AG04449 (cell line): ENCODE measurements around the gene OPA1.

Experiments
- CTCF ChIA-PET: fragments of 350-600 bp; formaldehyde crosslinking; extraction: SDS; loops from one replicate; lab custom pipeline; 2021; ENCODE audit warnings: antibody characterized with exemption; lab: Yijun Ruan, JAX
- POLR2A ChIA-PET: fragments of 400-600, 350-600 bp; formaldehyde crosslinking; extraction: SDS; loops from one replicate; lab custom pipeline; 2020; ENCODE audit warnings: antibody characterized with exemption, inconsistent platforms; lab: Yijun Ruan, JAX
- DNase-seq: peaks from one replicate; pipeline ENCODE4 v3.0.0-alpha.2; 2010; ENCODE audit warnings: low read depth, low spot score
- H3K4me3 ChIP-seq: 2 replicates; pipeline ENCODE4 v1.5.1; 2011; ENCODE audit warnings: low read depth, mild to moderate bottlenecking, control low read depth, low read length
- CTCF ChIP-seq: IDR thresholded peaks from one replicate; pipeline ENCODE4 v1.5.1; 2011; ENCODE audit warnings: mild to moderate bottlenecking, moderate library complexity, low read length, control low read depth, inconsistent platforms; ENCODE audit not compliant: insufficient read depth; ENCODE audit errors: missing control alignments

The OPA1 gene

GRCh38 chr3:193648542-193649076 lies 55.6 kb downstream of the OPA1 start:
- DNase-seq, result no peak
- ChIA-PET POLR2A (no interaction called here), CTCF (no interaction called here)
- H3K4me3 ChIP-seq, result no peak overlapping the region
- TF ChIP-seq CTCF, result no peak

- ChIA-PET POLR2A (no interaction called here), CTCF (interaction anchor here (2.5 kb wide), 1 partner anchor 15 kb away, joined by 13 read pairs; no protein-coding TSS in a partner anchor)
- no peak for TF ChIP-seq CTCF
- DNase-seq, result no peak
- H3K4me3 ChIP-seq, result no peak overlapping the region
Measured at GRCh38 chr3:193650585-193650984, 57.6 kb downstream of the OPA1 start.

- POLR2A ChIA-PET, result interaction anchor here (0.7 kb wide), 1 partner anchor 668 kb away, joined by 3 read pairs; no protein-coding TSS in a partner anchor
- no peak for DNase-seq
- CTCF ChIA-PET, result interaction anchor here (0.8 to 3.5 kb wide), 2 partner anchors 9 to 660 kb away, joined by 3 to 26 read pairs; no protein-coding TSS in a partner anchor
Measured at GRCh38 chr3:193655831-193656433, 62.9 kb downstream of the OPA1 start.

GRCh38 chr3:193656445-193656844 lies 63.4 kb downstream of the OPA1 start:
- CTCF ChIA-PET, result interaction anchor here (0.8 to 3.5 kb wide), 3 partner anchors 9 to 659 kb away, joined by 3 to 26 read pairs (median 11); no protein-coding TSS in a partner anchor
- no peak for TF ChIP-seq CTCF
- no peak overlapping the region for H3K4me3 ChIP-seq
- no peak for DNase-seq
- POLR2A ChIA-PET, result no interaction called here

More at GRCh38 chr3:193655831-193656433, 62.9 kb downstream of the OPA1 start:
- H3K4me3 ChIP-seq, result no peak overlapping the region
- no peak for TF ChIP-seq CTCF

- DNase-seq, result no peak
- ChIA-PET POLR2A (no interaction called here), CTCF (interaction anchor here (0.8 to 3.5 kb wide), 3 partner anchors 8 to 659 kb away, joined by 3 to 26 read pairs (median 11); no protein-coding TSS in a partner anchor)
- TF ChIP-seq CTCF, result no peak
- no peak overlapping the region for H3K4me3 ChIP-seq
Measured at GRCh38 chr3:193656878-193657282, 63.9 kb downstream of the OPA1 start.

- CTCF ChIA-PET, result interaction anchor here (0.7 to 9.0 kb wide), 4 partner anchors 9 to 685 kb away, joined by 3 to 86 read pairs (median 6); no protein-coding TSS in a partner anchor
- POLR2A ChIA-PET, result no interaction called here
- no peak for DNase-seq
- no peak overlapping the region for H3K4me3 ChIP-seq
- no peak for TF ChIP-seq CTCF
Measured at GRCh38 chr3:193660171-193660570, 67.2 kb downstream of the OPA1 start.
